PFSK-1 (cell line): ENCODE measurements around the gene RAP1A.

Experiments
- POLR2AphosphoS5 ChIP-seq: IDR thresholded peaks from 2 replicates; pipeline ENCODE4 v1.6.1; 2012; ENCODE audit warnings: low read depth, mild to moderate bottlenecking, control low read depth, low read length, moderate library complexity
- TF ChIP-seq, protein P1 (sequence below), 2 experiments: IDR thresholded peaks; 2 replicates each; pipeline versions ENCODE4 v1.6.1 to v1.8.0; 2011 to 2012; ENCODE audit warnings: low read depth in 2 of 2, low read length in 2 of 2, control low read depth in 1 of 2, inconsistent platforms in 1 of 2, mild to moderate bottlenecking in 1 of 2, moderate library complexity in 1 of 2; ENCODE audit not compliant: insufficient read depth in 1 of 2

DNA sequence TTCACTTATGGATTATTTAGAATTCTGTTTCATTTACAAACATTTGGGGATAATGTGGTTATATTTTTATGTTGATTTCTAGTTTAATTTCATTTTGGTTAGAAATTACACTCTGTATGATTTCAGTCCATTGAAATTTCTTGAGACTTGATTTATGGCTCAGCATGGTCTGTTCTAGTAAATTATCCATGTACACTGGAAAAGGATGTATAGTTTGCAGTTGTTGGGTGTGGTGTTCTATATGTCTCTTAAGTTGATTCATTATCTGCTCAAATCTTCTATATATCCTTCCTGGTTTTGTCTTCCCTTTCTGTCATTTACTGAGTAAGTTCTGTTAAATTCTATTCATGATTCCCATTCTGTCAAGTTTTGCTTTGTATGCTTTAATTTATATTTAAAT is 52.3 kb downstream of the RAP1A start:
- TF ChIP-seq POLR2AphosphoS5: no peak
- TF ChIP-seq, protein P1, sequence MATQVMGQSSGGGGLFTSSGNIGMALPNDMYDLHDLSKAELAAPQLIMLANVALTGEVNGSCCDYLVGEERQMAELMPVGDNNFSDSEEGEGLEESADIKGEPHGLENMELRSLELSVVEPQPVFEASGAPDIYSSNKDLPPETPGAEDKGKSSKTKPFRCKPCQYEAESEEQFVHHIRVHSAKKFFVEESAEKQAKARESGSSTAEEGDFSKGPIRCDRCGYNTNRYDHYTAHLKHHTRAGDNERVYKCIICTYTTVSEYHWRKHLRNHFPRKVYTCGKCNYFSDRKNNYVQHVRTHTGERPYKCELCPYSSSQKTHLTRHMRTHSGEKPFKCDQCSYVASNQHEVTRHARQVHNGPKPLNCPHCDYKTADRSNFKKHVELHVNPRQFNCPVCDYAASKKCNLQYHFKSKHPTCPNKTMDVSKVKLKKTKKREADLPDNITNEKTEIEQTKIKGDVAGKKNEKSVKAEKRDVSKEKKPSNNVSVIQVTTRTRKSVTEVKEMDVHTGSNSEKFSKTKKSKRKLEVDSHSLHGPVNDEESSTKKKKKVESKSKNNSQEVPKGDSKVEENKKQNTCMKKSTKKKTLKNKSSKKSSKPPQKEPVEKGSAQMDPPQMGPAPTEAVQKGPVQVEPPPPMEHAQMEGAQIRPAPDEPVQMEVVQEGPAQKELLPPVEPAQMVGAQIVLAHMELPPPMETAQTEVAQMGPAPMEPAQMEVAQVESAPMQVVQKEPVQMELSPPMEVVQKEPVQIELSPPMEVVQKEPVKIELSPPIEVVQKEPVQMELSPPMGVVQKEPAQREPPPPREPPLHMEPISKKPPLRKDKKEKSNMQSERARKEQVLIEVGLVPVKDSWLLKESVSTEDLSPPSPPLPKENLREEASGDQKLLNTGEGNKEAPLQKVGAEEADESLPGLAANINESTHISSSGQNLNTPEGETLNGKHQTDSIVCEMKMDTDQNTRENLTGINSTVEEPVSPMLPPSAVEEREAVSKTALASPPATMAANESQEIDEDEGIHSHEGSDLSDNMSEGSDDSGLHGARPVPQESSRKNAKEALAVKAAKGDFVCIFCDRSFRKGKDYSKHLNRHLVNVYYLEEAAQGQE (IDR thresholded peaks at IDR 0.05; ENCODE audit: insufficient read depth in 1 of 2, low read depth in 2 of 2, low read length in 2 of 2): no peak
